H1 (cell line): ENCODE measurements around the gene ASPN. TPM values are rescaled to one million over a fixed set of nuclear protein-coding genes. Genes with fewer than 3 reads are reported as not detected.

Source experiments
- CTCF ChIA-PET: fragments of 300-600 bp; sonication (Branson Sonifier 250); formaldehyde crosslinking; loops from one replicate; lab custom pipeline; 2021; ENCODE audit not compliant: partially characterized antibody; lab: Charles Lee
- POLR2A ChIA-PET: fragments of 300-600 bp; sonication (Branson Sonifier 250); formaldehyde crosslinking; loops from one replicate; lab custom pipeline; 2021; ENCODE audit warnings: inconsistent platforms; ENCODE audit not compliant: partially characterized antibody; lab: Charles Lee
- DNase-seq, 2 experiments: peaks; one replicate each; pipeline versions ENCODE4 v3.0.0 to v3.0.0-alpha.2; 2010 to 2022; ENCODE audit warnings: low spot score in 2 of 2, low read depth in 1 of 2, mixed read lengths in 1 of 2
- FAIRE-seq: peaks from 2 replicates; lab custom pipeline; 2011; peaks lifted over from hg19 to GRCh38; lab: Jason Lieb, UNC
- H2AFZ ChIP-seq: 2 replicates; pipeline ENCODE4 v1.8.1; 2012; ENCODE audit warnings: low read length, inconsistent platforms
- H2AK5ac ChIP-seq: 2 replicates; pipeline ENCODE4 v1.6.1; 2013; ENCODE audit warnings: low read depth, low read length
- H2BK120ac ChIP-seq: replicated peaks from 2 replicates; pipeline ENCODE3; 2013; ENCODE audit warnings: low read depth, low read length, inconsistent platforms
- H2BK12ac ChIP-seq: 2 replicates; pipeline ENCODE4 v1.6.1; 2013; ENCODE audit warnings: low read depth, low read length
- H2BK15ac ChIP-seq: 2 replicates; pipeline ENCODE4 v1.6.1; 2013; ENCODE audit warnings: low read length
- H2BK20ac ChIP-seq: 2 replicates; pipeline ENCODE4 v1.6.1; 2013; ENCODE audit warnings: low read length
- H2BK5ac ChIP-seq: 2 replicates; pipeline ENCODE4 v1.6.1; 2013; ENCODE audit warnings: low read depth, low read length
- H3K14ac ChIP-seq: 2 replicates; pipeline ENCODE4 v1.6.1; 2013; ENCODE audit warnings: inconsistent platforms; ENCODE audit not compliant: insufficient read length
- H3K18ac ChIP-seq: 2 replicates; pipeline ENCODE4 v1.6.1; 2013; ENCODE audit warnings: low read length; ENCODE audit errors: extremely low read depth
- H3K23ac ChIP-seq: 2 replicates; pipeline ENCODE4 v1.6.1; 2013; ENCODE audit warnings: inconsistent platforms; ENCODE audit not compliant: insufficient read length
- H3K23me2 ChIP-seq: 2 replicates; pipeline ENCODE4 v1.6.1; 2013; ENCODE audit warnings: low read depth, low read length
- H3K27ac ChIP-seq: 2 replicates; pipeline ENCODE4 v1.6.1; 2011; ENCODE audit warnings: low read depth, low read length, inconsistent platforms
- H3K27me3 ChIP-seq, 4 experiments: replicated peaks in 1 of 4; 1 replicate in 1 of 4; 2 replicates in 3 of 4; pipeline versions ENCODE4 v1.6.1 to v1.8.1; 2011 to 2013; ENCODE audit warnings: low read length in 3 of 4, mild to moderate bottlenecking in 3 of 4, inconsistent platforms in 2 of 4, mixed read lengths in 2 of 4, moderate library complexity in 1 of 4; ENCODE audit not compliant: control insufficient read depth in 3 of 4, insufficient read depth in 3 of 4; ENCODE audit errors: extremely low read depth in 1 of 4
- H3K36me3 ChIP-seq, 4 experiments: 2 replicates each; pipeline versions ENCODE4 v1.6.1 to v1.8.1; 2011 to 2013; ENCODE audit warnings: mild to moderate bottlenecking in 4 of 4, low read length in 3 of 4, moderate library complexity in 2 of 4, control low read depth in 1 of 4, inconsistent platforms in 1 of 4; ENCODE audit not compliant: insufficient read depth in 4 of 4, control insufficient read depth in 2 of 4
- H3K4ac ChIP-seq: replicated peaks from 2 replicates; pipeline ENCODE3; 2013; ENCODE audit warnings: low read length, low read depth, mixed read lengths, inconsistent platforms; ENCODE audit not compliant: insufficient read length
- H3K4me1 ChIP-seq, 4 experiments: replicated peaks in 1 of 4; 1 replicate in 1 of 4; 2 replicates in 3 of 4; pipeline versions ENCODE4 v1.6.1 to v1.8.1; 2011 to 2013; ENCODE audit warnings: low read length in 3 of 4, inconsistent platforms in 2 of 4, mixed read lengths in 1 of 4; ENCODE audit not compliant: insufficient read depth in 4 of 4, control insufficient read depth in 3 of 4
- H3K4me2 ChIP-seq, 2 experiments: 2 replicates each; pipeline versions ENCODE4 v1.6.1 to v1.8.1; 2011 to 2013; ENCODE audit warnings: low read depth in 2 of 2, low read length in 2 of 2, control low read depth in 1 of 2, inconsistent platforms in 1 of 2, mild to moderate bottlenecking in 1 of 2; ENCODE audit not compliant: insufficient read depth in 1 of 2
- H3K4me3 ChIP-seq, 4 experiments: fragments of 200-600, 300-600 bp in 1 of 4; sonication (generic), shearing (Covaris generic), sonication (Bioruptor Twin) in 1 of 4; 2 replicates each; pipeline versions ENCODE4 v1.5.1 to v1.8.1; 2011 to 2016; ENCODE audit warnings: low read length in 4 of 4, low read depth in 3 of 4, control low read depth in 2 of 4, inconsistent platforms in 2 of 4, mild to moderate bottlenecking in 2 of 4, mixed read lengths in 1 of 4, moderate library complexity in 1 of 4; ENCODE audit not compliant: insufficient read depth in 2 of 4; ENCODE audit errors: extremely low read depth in 1 of 4
- H3K56ac ChIP-seq: replicated peaks from 2 replicates; pipeline ENCODE3; 2013; ENCODE audit warnings: low read depth, mild to moderate bottlenecking, mixed read lengths, low read length, inconsistent platforms; ENCODE audit not compliant: insufficient read length
- H3K79me1 ChIP-seq: 2 replicates; pipeline ENCODE4 v1.6.1; 2013; ENCODE audit warnings: low read depth, low read length, control low read depth
- H3K79me2 ChIP-seq, 2 experiments: 2 replicates each; pipeline versions ENCODE4 v1.6.1 to v1.8.1; 2012 to 2013; ENCODE audit warnings: low read length in 2 of 2, mild to moderate bottlenecking in 2 of 2, inconsistent platforms in 1 of 2; ENCODE audit not compliant: insufficient read depth in 2 of 2, control insufficient read depth in 1 of 2
- H3K9ac ChIP-seq, 4 experiments: replicated peaks in 1 of 4; 1 replicate in 1 of 4; 2 replicates in 3 of 4; pipeline versions ENCODE4 v1.6.1 to v1.8.1; 2011 to 2013; ENCODE audit warnings: low read depth in 3 of 4, low read length in 3 of 4, control low read depth in 2 of 4, mild to moderate bottlenecking in 2 of 4, moderate library complexity in 2 of 4, inconsistent platforms in 1 of 4; ENCODE audit errors: extremely low read depth in 1 of 4
- H3K9me3 ChIP-seq, 2 experiments: 2 replicates each; pipeline versions ENCODE4 v1.6.1 to v1.8.1; 2012 to 2013; ENCODE audit warnings: mild to moderate bottlenecking in 2 of 2, moderate library complexity in 2 of 2, control low read depth in 1 of 2, inconsistent platforms in 1 of 2, low read depth in 1 of 2, low read length in 1 of 2, mixed read lengths in 1 of 2; ENCODE audit not compliant: insufficient read depth in 2 of 2
- H4K20me1 ChIP-seq, 2 experiments: replicated peaks in 1 of 2; 2 replicates each; pipeline versions ENCODE3 to v1.8.1; 2011 to 2013; ENCODE audit warnings: inconsistent platforms in 2 of 2, low read length in 2 of 2, mild to moderate bottlenecking in 1 of 2; ENCODE audit not compliant: insufficient read depth in 2 of 2, control insufficient read depth in 1 of 2
- H4K5ac ChIP-seq: 2 replicates; pipeline ENCODE4 v1.6.1; 2013; ENCODE audit warnings: low read length, low read depth, mixed read lengths, inconsistent platforms; ENCODE audit not compliant: insufficient read length
- H4K8ac ChIP-seq: 2 replicates; pipeline ENCODE4 v1.8.0; 2013; ENCODE audit warnings: mild to moderate bottlenecking, moderate library complexity, low read length, inconsistent platforms; ENCODE audit not compliant: insufficient read depth; ENCODE audit errors: extremely low read depth
- H4K91ac ChIP-seq: replicated peaks from 2 replicates; pipeline ENCODE3; 2013; ENCODE audit warnings: low read length, mixed read lengths, inconsistent platforms; ENCODE audit not compliant: insufficient read length
- CTCF ChIP-seq, 3 experiments: IDR thresholded peaks; 1 replicate in 2 of 3; 2 replicates in 1 of 3; pipeline versions ENCODE4 v1.5.1 to v1.6.1; 2011; ENCODE audit warnings: low read length in 3 of 3, mild to moderate bottlenecking in 3 of 3, inconsistent platforms in 2 of 3, low read depth in 1 of 3, moderate library complexity in 1 of 3; ENCODE audit not compliant: insufficient read depth in 1 of 3; ENCODE audit errors: control extremely low read depth in 1 of 3
- E2F6 ChIP-seq: IDR thresholded peaks from 2 replicates; pipeline ENCODE4 v1.6.1; 2012; ENCODE audit warnings: inconsistent platforms
- EZH2 ChIP-seq: fragments of 200-600 bp; sonication (generic); IDR thresholded peaks from 2 replicates; pipeline ENCODE4 v1.7.1; 2012; ENCODE audit warnings: low read depth, mild to moderate bottlenecking, moderate library complexity, low read length, inconsistent platforms; ENCODE audit not compliant: severe bottlenecking
- HDAC6 ChIP-seq: IDR thresholded peaks from one replicate; pipeline ENCODE4 v1.7.1; 2012; ENCODE audit warnings: low read depth, mild to moderate bottlenecking, inconsistent platforms, low read length, moderate library complexity
- KDM1A ChIP-seq: fragments of 200-600, 300-600 bp; sonication (generic); IDR thresholded peaks from 2 replicates; pipeline ENCODE4 v1.7.1; 2016; ENCODE audit warnings: mild to moderate bottlenecking, low read length, borderline replicate concordance
- NANOG ChIP-seq: IDR thresholded peaks from 2 replicates; pipeline ENCODE4 v1.6.1; 2011; ENCODE audit warnings: low read length, low read depth, mild to moderate bottlenecking, inconsistent platforms; ENCODE audit not compliant: insufficient read depth, poor library complexity, severe bottlenecking
- RNF2 ChIP-seq: fragments of 200-900, 300-1000 bp; sonication (generic); IDR thresholded peaks from 2 replicates; pipeline ENCODE4 v1.7.1; 2016; ENCODE audit warnings: borderline replicate concordance, low read depth, mild to moderate bottlenecking, antibody characterized with exemption, low read length; ENCODE audit not compliant: poor library complexity, severe bottlenecking; ENCODE audit errors: missing control alignments
- SP2 ChIP-seq: IDR thresholded peaks from 2 replicates; pipeline ENCODE4 v1.6.1; 2012; ENCODE audit warnings: mild to moderate bottlenecking, low read length, inconsistent platforms
- TBP ChIP-seq: IDR thresholded peaks from 2 replicates; pipeline ENCODE4 v1.6.1; 2011; ENCODE audit warnings: low read depth, low read length, improper control_type of control experiment
- TCF12 ChIP-seq: IDR thresholded peaks from 2 replicates; pipeline ENCODE4 v1.6.1; 2011; ENCODE audit warnings: low read depth, mild to moderate bottlenecking, low read length
- TEAD4 ChIP-seq: IDR thresholded peaks from 2 replicates; pipeline ENCODE4 v1.6.1; 2012; ENCODE audit warnings: low read depth, low read length, inconsistent platforms, mixed read lengths
- WGBS, 2 experiments: shearing (Covaris generic) in 1 of 2; methylation state at CpG; one replicate each; pipeline versions ENCODE4 v1.1.6 to v1.1.7; 2013 to 2015; ENCODE audit warnings: low lambda C conversion rate in 2 of 2, mixed read lengths in 2 of 2, inconsistent platforms in 1 of 2, low coverage in 1 of 2, missing lambda C conversion rate in 1 of 2; ENCODE audit not compliant: insufficient replicate concordance in 2 of 2, insufficient coverage in 1 of 2, insufficient read length in 1 of 2; ENCODE audit errors: extremely low coverage in 1 of 2, missing lambda C conversion rate in 1 of 2; 5-methylcytosine and 5-hydroxymethylcytosine counted together
- polyA plus RNA-seq, 7 experiments: library from polyadenylated mRNA; depleted of rRNA in 3 of 7; stranded (reverse) in 5 of 7; unstranded in 2 of 7; fragments of >200 nt in 5 of 7; fragments of 200-250 nt in 2 of 7; gene quantifications; 1 replicate in 5 of 7; 2 replicates in 1 of 7; 4 replicates in 1 of 7; pipeline versions ENCODE4 v1.2.1 to v1.2.3, GENCODE V29; 2011 to 2013; ENCODE audit warnings: missing spikeins in 2 of 7, mixed read lengths in 2 of 7
- total RNA-seq: library from RNA; stranded (reverse); fragmentation: NEBNext Ultra II Directional; extraction: Animal tissue kit (Norgen Biotek cat#: 25700); gene quantifications from 2 replicates; pipeline ENCODE4 v1.2.1, GENCODE V29; 2021

ASPN gene
- total and polyA plus RNA-seq, 2 of the 8 experiments (the other 6 are each of a cell fraction or from before 2014, with no cell fraction given), result not detected

- no peaks in the 10 kb centered on the region for H3K79me2 ChIP-seq
- no peak overlapping the region for H3K56ac ChIP-seq
- H2BK12ac ChIP-seq, result no peak overlapping the region
- DNase-seq (no peak), FAIRE-seq (no peak)
- H4K20me1 ChIP-seq, result no peaks in the 10 kb centered on the region
- H3K4me2 ChIP-seq, result no peak overlapping the region
- H3K27ac ChIP-seq, result no peak overlapping the region
- H2BK20ac ChIP-seq, result no peak overlapping the region
- H3K18ac ChIP-seq, result no peak overlapping the region
- H3K4me1 ChIP-seq, result no peaks in the 10 kb centered on the region
- no peak overlapping the region for H2AK5ac ChIP-seq
- no peak overlapping the region for H3K14ac ChIP-seq
- ChIA-PET CTCF (interaction anchor here (0.7 to 2.0 kb wide), 4 partner anchors 13 to 132 kb away, joined by 3 to 5 read pairs (median 4); no protein-coding TSS in a partner anchor), POLR2A (no interaction called here)
- H2BK15ac ChIP-seq, result no peak overlapping the region
- no peak overlapping the region for H3K4me3 ChIP-seq
- 96% methylated on average over 2 of the region's 2 CpGs; no CpG with 5 or more reads in 1 of the 2 experiments for WGBS, 2 experiments
- H2BK5ac ChIP-seq, result no peak overlapping the region
- no peak overlapping the region for H4K8ac ChIP-seq
- H2AFZ ChIP-seq, result no peak overlapping the region
- H3K79me1 ChIP-seq, result no peaks in the 10 kb centered on the region
- no peaks in the 10 kb centered on the region for H3K27me3 ChIP-seq
- no peak overlapping the region for H2BK120ac ChIP-seq
- no peaks in the 10 kb centered on the region for H3K9me3 ChIP-seq
- no peak overlapping the region for H3K9ac ChIP-seq
- no peak overlapping the region for H3K4ac ChIP-seq
- H4K5ac ChIP-seq, result no peak overlapping the region
- H3K23ac ChIP-seq, result no peak overlapping the region
- no peaks in the 10 kb centered on the region for H3K36me3 ChIP-seq
- H3K23me2 ChIP-seq, result no peaks in the 10 kb centered on the region
- H4K91ac ChIP-seq, result no peak overlapping the region
- TF ChIP-seq CTCF (IDR thresholded peaks at IDR 0.05; ENCODE audit: control extremely low read depth in 1 of 3, insufficient read depth in 1 of 3, low read depth in 1 of 3, low read length in 3 of 3), result no peak
- no peak for TF ChIP-seq EZH2
- TF ChIP-seq RNF2, result no peak
- TF ChIP-seq E2F6, result no peak
- no peak for TF ChIP-seq NANOG
- TF ChIP-seq SP2, result no peak
- TF ChIP-seq TCF12, result no peak
- no peak for TF ChIP-seq HDAC6
- no peak for TF ChIP-seq KDM1A
- no peak for TF ChIP-seq TEAD4
- TF ChIP-seq TBP, result no peak
Observed at GRCh38 chr9:92468206-92468605, 14.1 kb downstream of the ASPN start.
